GM12801 (cell line): ENCODE measurements around the gene DAP3.

ENCODE experiments used
- TF ChIP-seq, protein P1 (sequence below): IDR thresholded peaks from one replicate; pipeline ENCODE4 v1.5.1; 2011; ENCODE audit warnings: control low read depth; ENCODE audit not compliant: insufficient read length; ENCODE audit errors: extremely low read depth

DAP3 gene

DNA sequence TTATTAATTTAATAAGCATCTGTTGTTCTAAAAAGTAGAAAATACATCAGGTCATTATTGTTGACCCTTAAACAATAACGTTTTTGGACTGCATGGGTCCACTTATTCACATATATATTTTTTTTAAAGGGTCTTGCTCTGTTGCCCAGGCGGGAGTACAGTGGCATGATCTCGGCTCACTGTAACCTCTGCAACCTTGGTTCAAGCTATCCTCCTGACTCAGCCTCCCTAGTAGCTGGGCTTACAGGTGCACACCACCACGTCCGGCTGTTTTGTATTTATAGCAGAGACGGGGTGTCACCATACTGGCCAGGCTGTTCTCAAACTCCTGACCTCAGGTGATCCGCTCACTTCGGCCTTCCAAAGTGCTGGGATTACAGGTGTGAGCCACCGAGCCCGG, 53.0 kb downstream of the DAP3 start:
- TF ChIP-seq, protein P1, sequence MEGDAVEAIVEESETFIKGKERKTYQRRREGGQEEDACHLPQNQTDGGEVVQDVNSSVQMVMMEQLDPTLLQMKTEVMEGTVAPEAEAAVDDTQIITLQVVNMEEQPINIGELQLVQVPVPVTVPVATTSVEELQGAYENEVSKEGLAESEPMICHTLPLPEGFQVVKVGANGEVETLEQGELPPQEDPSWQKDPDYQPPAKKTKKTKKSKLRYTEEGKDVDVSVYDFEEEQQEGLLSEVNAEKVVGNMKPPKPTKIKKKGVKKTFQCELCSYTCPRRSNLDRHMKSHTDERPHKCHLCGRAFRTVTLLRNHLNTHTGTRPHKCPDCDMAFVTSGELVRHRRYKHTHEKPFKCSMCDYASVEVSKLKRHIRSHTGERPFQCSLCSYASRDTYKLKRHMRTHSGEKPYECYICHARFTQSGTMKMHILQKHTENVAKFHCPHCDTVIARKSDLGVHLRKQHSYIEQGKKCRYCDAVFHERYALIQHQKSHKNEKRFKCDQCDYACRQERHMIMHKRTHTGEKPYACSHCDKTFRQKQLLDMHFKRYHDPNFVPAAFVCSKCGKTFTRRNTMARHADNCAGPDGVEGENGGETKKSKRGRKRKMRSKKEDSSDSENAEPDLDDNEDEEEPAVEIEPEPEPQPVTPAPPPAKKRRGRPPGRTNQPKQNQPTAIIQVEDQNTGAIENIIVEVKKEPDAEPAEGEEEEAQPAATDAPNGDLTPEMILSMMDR: no peak

DNA sequence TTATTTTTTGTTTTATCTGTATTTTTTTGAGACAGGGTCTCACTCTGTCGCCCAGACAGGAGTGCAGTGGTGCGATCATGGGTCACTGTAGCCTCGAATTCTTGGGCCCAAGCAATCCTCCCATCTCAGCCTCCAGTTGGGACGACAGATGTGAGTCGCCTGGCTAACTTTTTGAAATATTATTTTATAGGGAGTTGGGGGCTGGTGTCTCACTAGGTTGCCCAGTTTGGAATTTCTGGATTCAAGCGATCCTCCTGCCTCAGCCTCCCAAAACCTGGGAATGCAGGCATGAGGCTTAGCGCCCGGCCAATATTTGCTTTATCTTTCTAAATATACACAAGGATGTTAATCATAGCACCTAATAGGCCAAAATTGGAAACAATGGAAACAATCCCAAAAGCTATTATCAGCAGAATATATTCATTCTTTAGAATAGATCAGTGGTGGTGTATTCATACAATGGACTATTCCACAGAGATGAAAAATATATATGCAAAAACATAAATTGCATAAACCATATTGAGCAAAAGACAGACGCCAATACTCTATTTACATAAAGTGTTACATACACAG, 55.9 kb downstream of the DAP3 start:
- TF ChIP-seq, protein P1: no peak

- TF ChIP-seq, protein P1: no peak
Observed at GRCh38 chr1:155759966-155760630, 71.2 kb downstream of the DAP3 start.

DNA sequence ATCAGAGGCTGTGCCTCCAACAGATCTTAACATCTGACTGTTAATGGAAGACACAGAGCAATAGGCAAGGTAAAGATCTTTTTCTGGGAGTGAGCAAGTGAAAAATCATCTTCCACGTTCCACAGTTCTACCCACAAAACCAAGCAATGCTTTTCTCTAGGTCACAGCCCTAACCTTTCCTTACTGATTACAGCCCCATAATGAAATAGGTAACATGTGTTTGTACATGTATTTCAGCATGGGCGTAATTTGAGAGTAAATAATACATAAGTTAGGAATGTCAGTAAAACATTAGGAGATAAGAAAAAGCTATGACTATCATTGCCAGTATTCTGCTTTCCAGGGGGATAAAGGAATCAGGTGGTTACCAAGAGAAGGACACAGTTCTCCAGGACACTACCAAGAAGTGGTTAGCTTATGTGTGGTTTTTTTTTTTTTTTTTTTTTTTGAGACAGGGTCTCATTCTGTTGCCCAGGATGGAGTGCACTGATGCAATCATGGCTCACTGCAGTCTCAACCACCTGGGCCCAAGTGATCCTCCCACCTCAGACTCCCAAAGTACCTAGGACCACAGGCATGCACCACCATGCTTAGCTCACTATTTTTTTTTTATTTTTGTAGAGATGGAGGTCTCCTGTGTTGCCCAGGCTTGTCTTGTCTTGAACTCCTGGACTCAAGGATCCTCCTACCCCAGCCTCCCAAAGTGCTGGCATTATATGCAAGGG, 72.0 kb downstream of the DAP3 start:
- TF ChIP-seq, protein P1: no peak

GRCh38 chr1:155761736-155762405, 73.0 kb downstream of the DAP3 start:
- TF ChIP-seq, protein P1: no peak

- TF ChIP-seq, protein P1: no peak
Observed at GRCh38 chr1:155769257-155769656, 80.4 kb downstream of the DAP3 start.

- TF ChIP-seq, protein P1: no peak
Observed at GRCh38 chr1:155773221-155773620, 84.3 kb downstream of the DAP3 start.
